ENCODE results near the gene PPP1R10. TPM values are rescaled to one million over a fixed set of nuclear protein-coding genes. Genes with fewer than 3 reads are reported as not detected.
A peak's percentile ranks its signal among the peaks of the same experiment; 100 is the strongest.

The PPP1R10 gene
- total RNA-seq, 1 experiment from 2014 or later, result 121 TPM

GRCh38 chr6:30614044-30614842 is 2.8 kb downstream of the PPP1R10 start:
- H3K27me3 ChIP-seq (replicated peaks; ENCODE audit: insufficient read depth, low read depth, low read length, poor library complexity), result no peaks in the 10 kb centered on the region
- CTCF ChIA-PET, result interaction anchor here (0.6 kb wide), 2 partner anchors 161 to 268 kb away, joined by 4 read pairs; no protein-coding TSS in a partner anchor
- peak overlapping the region; percentile 99 for H3K27ac ChIP-seq (ENCODE audit: low read depth, low read length, poor library complexity, severe bottlenecking)
- H3K4me3 ChIP-seq (ENCODE audit: low read depth, low read length, poor library complexity, severe bottlenecking), result peak overlapping the region; percentile 81
- POLR2A ChIA-PET (ENCODE audit: low non-redundant PET), result interaction anchor here (0.6 to 1.3 kb wide), 7 partner anchors 11 to 783 kb away, joined by 3 to 29 read pairs (median 7); partner anchors contain the start of gene MDC1
- H3K9me3 ChIP-seq (ENCODE audit: low read depth, low read length, poor library complexity, severe bottlenecking), result no peaks in the 10 kb centered on the region
- no peak for TF ChIP-seq CTCF (conservative IDR thresholded peaks at IDR 0.05; ENCODE audit: low read depth, low read length)
- no peak for TF ChIP-seq EZH2 (IDR thresholded peaks at IDR 0.05; ENCODE audit: borderline replicate concordance, low read depth, low read length, poor library complexity, severe bottlenecking)
- peaks cover 38% of the 10 kb centered on the region for H3K36me3 ChIP-seq (ENCODE audit: insufficient read depth, low read length, poor library complexity, severe bottlenecking)
- intact Hi-C loops (cut with micrococcal nuclease; ENCODE audit: unreplicated experiment), result no loop called here
- DNase-seq (ENCODE audit: low spot score), result no peak
- BruUV-seq (replicated peaks), result no TSS peak
- peaks cover 32% of the 10 kb centered on the region for H3K4me1 ChIP-seq (ENCODE audit: insufficient read depth, low read length, poor library complexity, severe bottlenecking)

- Histone ChIP-seq H3K4me1 (ENCODE audit: insufficient read depth, low read length, poor library complexity, severe bottlenecking) (peaks cover 29% of the 10 kb centered on the region), H3K27me3 (replicated peaks; ENCODE audit: insufficient read depth, low read depth, low read length, poor library complexity) (no peaks in the 10 kb centered on the region), H3K4me3 (ENCODE audit: low read depth, low read length, poor library complexity, severe bottlenecking) (peak overlapping the region; percentile 81), H3K27ac (ENCODE audit: low read depth, low read length, poor library complexity, severe bottlenecking) (peak overlapping the region; percentile 99), H3K36me3 (ENCODE audit: insufficient read depth, low read length, poor library complexity, severe bottlenecking) (peaks cover 44% of the 10 kb centered on the region), H3K9me3 (ENCODE audit: low read depth, low read length, poor library complexity, severe bottlenecking) (no peaks in the 10 kb centered on the region)
- POLR2A ChIA-PET (ENCODE audit: low non-redundant PET), result interaction anchor here (1.0 kb wide), 1 partner anchor 17 kb away, joined by 3 read pairs; no protein-coding TSS in a partner anchor
- DNase-seq (ENCODE audit: low spot score), result no peak
- CTCF ChIA-PET, result interaction anchor here (0.7 kb wide), 1 partner anchor 168 kb away, joined by 3 read pairs; no protein-coding TSS in a partner anchor
- intact Hi-C loops (cut with micrococcal nuclease; ENCODE audit: unreplicated experiment), result no loop called here
- no peak for TF ChIP-seq CTCF (conservative IDR thresholded peaks at IDR 0.05; ENCODE audit: low read depth, low read length)
- no peak for TF ChIP-seq EZH2 (IDR thresholded peaks at IDR 0.05; ENCODE audit: borderline replicate concordance, low read depth, low read length, poor library complexity, severe bottlenecking)
- no TSS peak for BruUV-seq (replicated peaks)
Observed at GRCh38 chr6:30613251-30614043, 3.6 kb downstream of the PPP1R10 start.

- CTCF ChIA-PET, result interaction anchor here (0.7 to 1.1 kb wide), 3 partner anchors 118 to 474 kb away, joined by 3 to 4 read pairs (median 3); no protein-coding TSS in a partner anchor
- no TSS peak for BruUV-seq (replicated peaks)
- Histone ChIP-seq H3K27ac (ENCODE audit: low read depth, low read length, poor library complexity, severe bottlenecking) (peak overlapping the region; percentile 99), H3K36me3 (ENCODE audit: insufficient read depth, low read length, poor library complexity, severe bottlenecking) (peaks cover 51% of the 10 kb centered on the region), H3K4me3 (ENCODE audit: low read depth, low read length, poor library complexity, severe bottlenecking) (no peak overlapping the region), H3K27me3 (replicated peaks; ENCODE audit: insufficient read depth, low read depth, low read length, poor library complexity) (no peaks in the 10 kb centered on the region), H3K4me1 (ENCODE audit: insufficient read depth, low read length, poor library complexity, severe bottlenecking) (peaks cover 27% of the 10 kb centered on the region), H3K9me3 (ENCODE audit: low read depth, low read length, poor library complexity, severe bottlenecking) (no peaks in the 10 kb centered on the region)
- TF ChIP-seq CTCF (conservative IDR thresholded peaks at IDR 0.05; ENCODE audit: low read depth, low read length) (no peak; the same call in 1 of the 2 replicates), EZH2 (IDR thresholded peaks at IDR 0.05; ENCODE audit: borderline replicate concordance, low read depth, low read length, poor library complexity, severe bottlenecking) (no peak)
- intact Hi-C loops (cut with micrococcal nuclease; ENCODE audit: unreplicated experiment), result no loop called here
- peak; percentile 55 for DNase-seq (ENCODE audit: low spot score)
- POLR2A ChIA-PET (ENCODE audit: low non-redundant PET), result interaction anchor here (1.0 kb wide), 1 partner anchor 17 kb away, joined by 3 read pairs; no protein-coding TSS in a partner anchor
Observed at GRCh38 chr6:30612687-30613248, 4.3 kb downstream of the PPP1R10 start.

Measured in A673 (cell line).